Trophoblast cell (in vitro differentiated cells and primary cell): ENCODE measurements around the gene KIF14.

Experiments used
- DNase-seq, 2 donors: peaks; one replicate each; pipeline ENCODE4 v3.0.0-alpha.2; 2016
- H2AFZ ChIP-seq: 2 replicates; pipeline ENCODE4 v1.6.1; 2013; ENCODE audit warnings: low read length, moderate library complexity, mild to moderate bottlenecking; ENCODE audit not compliant: insufficient read depth, poor library complexity
- H2AK5ac ChIP-seq: 2 replicates; pipeline ENCODE4 v1.6.1; 2013; ENCODE audit warnings: mild to moderate bottlenecking, low read length
- H2BK120ac ChIP-seq: 2 replicates; pipeline ENCODE4 v1.6.1; 2013; ENCODE audit warnings: low read length, mild to moderate bottlenecking, moderate library complexity; ENCODE audit not compliant: insufficient read depth, poor library complexity
- H2BK12ac ChIP-seq: 2 replicates; pipeline ENCODE4 v1.6.1; 2013; ENCODE audit warnings: mild to moderate bottlenecking, low read length, moderate library complexity
- H2BK5ac ChIP-seq: 2 replicates; pipeline ENCODE4 v1.6.1; 2013; ENCODE audit warnings: low read length, low read depth, moderate library complexity, mild to moderate bottlenecking; ENCODE audit not compliant: poor library complexity
- H3K14ac ChIP-seq: 2 replicates; pipeline ENCODE4 v1.6.1; 2013; ENCODE audit warnings: mild to moderate bottlenecking, low read length
- H3K18ac ChIP-seq: 2 replicates; pipeline ENCODE4 v1.6.1; 2013; ENCODE audit warnings: mild to moderate bottlenecking, low read length
- H3K23ac ChIP-seq: 2 replicates; pipeline ENCODE4 v1.6.1; 2013; ENCODE audit warnings: low read length
- H3K27ac ChIP-seq: 2 replicates; pipeline ENCODE4 v1.5.1; 2013; ENCODE audit warnings: low read depth, mild to moderate bottlenecking, inconsistent platforms, low read length, moderate library complexity
- H3K27me3 ChIP-seq: 2 replicates; pipeline ENCODE4 v1.6.1; 2013; ENCODE audit warnings: inconsistent platforms, mild to moderate bottlenecking, low read length, moderate library complexity; ENCODE audit not compliant: insufficient read depth
- H3K36me3 ChIP-seq, 2 experiments: 1 replicate in 1 of 2; 2 replicates in 1 of 2; pipeline ENCODE4 v1.6.1; 2013; ENCODE audit warnings: low read length in 2 of 2, mild to moderate bottlenecking in 2 of 2, moderate library complexity in 1 of 2; ENCODE audit not compliant: insufficient read depth in 2 of 2, control insufficient read depth in 1 of 2
- H3K4ac ChIP-seq: 2 replicates; pipeline ENCODE4 v1.6.1; 2013; ENCODE audit warnings: low read depth, mild to moderate bottlenecking, low read length, moderate library complexity
- H3K4me1 ChIP-seq, 2 experiments: 1 replicate in 1 of 2; 2 replicates in 1 of 2; pipeline ENCODE4 v1.6.1; 2013; ENCODE audit warnings: low read length in 2 of 2, mild to moderate bottlenecking in 2 of 2, moderate library complexity in 1 of 2; ENCODE audit not compliant: insufficient read depth in 2 of 2, control insufficient read depth in 1 of 2
- H3K4me2 ChIP-seq: 2 replicates; pipeline ENCODE4 v1.6.1; 2013; ENCODE audit warnings: inconsistent platforms, mild to moderate bottlenecking, low read length, moderate library complexity
- H3K4me3 ChIP-seq: 2 replicates; pipeline ENCODE4 v1.5.1; 2013; ENCODE audit warnings: mild to moderate bottlenecking, low read depth, low read length, inconsistent platforms
- H3K79me1 ChIP-seq: one replicate; pipeline ENCODE4 v1.6.1; 2013; ENCODE audit warnings: low read length
- H3K79me2 ChIP-seq: 2 replicates; pipeline ENCODE4 v1.6.1; 2013; ENCODE audit warnings: low read length, mild to moderate bottlenecking; ENCODE audit not compliant: control insufficient read depth, insufficient read depth, poor library complexity
- H3K9ac ChIP-seq: 2 replicates; pipeline ENCODE4 v1.6.1; 2013; ENCODE audit warnings: mild to moderate bottlenecking, low read length
- H3K9me3 ChIP-seq: 2 replicates; pipeline ENCODE4 v1.6.1; 2013; ENCODE audit warnings: low read depth, mild to moderate bottlenecking, control low read depth, inconsistent platforms, low read length; ENCODE audit not compliant: insufficient read depth
- H4K12ac ChIP-seq: 2 replicates; pipeline ENCODE4 v1.6.1; 2013; ENCODE audit warnings: low read depth, mild to moderate bottlenecking, low read length, moderate library complexity
- H4K8ac ChIP-seq: 2 replicates; pipeline ENCODE4 v1.6.1; 2013; ENCODE audit warnings: low read depth, mild to moderate bottlenecking, low read length, moderate library complexity
- H4K91ac ChIP-seq: one replicate; pipeline ENCODE4 v1.6.1; 2013; ENCODE audit warnings: low read depth, mild to moderate bottlenecking, low read length, moderate library complexity
- WGBS: extraction: QIAGEN DNeasy Blood & Tissue Kit; methylation state at CpG from one replicate; pipeline ENCODE4 v1.1.7; 2013; ENCODE audit warnings: missing lambda C conversion rate; ENCODE audit not compliant: insufficient read length, insufficient coverage; ENCODE audit errors: extremely low coverage; 5-methylcytosine and 5-hydroxymethylcytosine counted together

KIF14 gene

DNA sequence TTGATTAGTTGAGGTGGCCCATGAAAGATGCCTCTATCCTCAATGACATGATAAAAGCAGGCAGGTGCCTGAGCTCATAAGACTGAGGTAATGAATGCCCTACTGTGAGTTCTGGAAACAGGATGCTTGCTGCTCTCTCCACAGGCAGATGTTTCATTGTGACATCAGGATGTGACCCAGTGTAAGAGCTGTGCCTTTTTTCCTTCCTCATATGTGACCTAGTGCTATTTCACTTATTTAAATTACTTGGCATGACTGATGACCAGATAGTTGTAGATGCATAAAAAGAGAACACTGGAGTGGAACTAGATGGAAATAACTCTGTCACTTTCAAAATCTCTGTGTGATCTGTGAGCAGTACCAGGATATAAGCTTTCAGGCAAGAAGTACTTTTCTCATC is 31.9 kb downstream of the KIF14 start:
- H3K4me2 ChIP-seq = no peak overlapping the region
- DNase-seq = peak in 1 of 2 donors; percentile 0
- H2BK120ac ChIP-seq = no peak overlapping the region
- no peak overlapping the region for H2BK5ac ChIP-seq
- H3K4ac ChIP-seq = no peak overlapping the region
- no peak overlapping the region for H2AFZ ChIP-seq
- H2BK12ac ChIP-seq = no peak overlapping the region
- H3K79me1 ChIP-seq = no peaks in the 10 kb centered on the region
- H3K14ac ChIP-seq = no peak overlapping the region
- no peak overlapping the region for H4K91ac ChIP-seq
- peaks cover 5 to 14% of the 10 kb centered on the region in 2 experiments for H3K36me3 ChIP-seq
- no peak overlapping the region for H4K12ac ChIP-seq
- H3K4me1 ChIP-seq = no peaks in the 10 kb centered on the region
- H3K27ac ChIP-seq = no peak overlapping the region
- H2AK5ac ChIP-seq = no peak overlapping the region
- no peaks in the 10 kb centered on the region for H3K79me2 ChIP-seq
- H3K9me3 ChIP-seq = no peaks in the 10 kb centered on the region
- no peaks in the 10 kb centered on the region for H3K27me3 ChIP-seq
- H3K4me3 ChIP-seq = no peak overlapping the region
- no peak overlapping the region for H4K8ac ChIP-seq
- H3K23ac ChIP-seq = no peak overlapping the region
- H3K18ac ChIP-seq = no peak overlapping the region
- H3K9ac ChIP-seq = no peak overlapping the region

DNA sequence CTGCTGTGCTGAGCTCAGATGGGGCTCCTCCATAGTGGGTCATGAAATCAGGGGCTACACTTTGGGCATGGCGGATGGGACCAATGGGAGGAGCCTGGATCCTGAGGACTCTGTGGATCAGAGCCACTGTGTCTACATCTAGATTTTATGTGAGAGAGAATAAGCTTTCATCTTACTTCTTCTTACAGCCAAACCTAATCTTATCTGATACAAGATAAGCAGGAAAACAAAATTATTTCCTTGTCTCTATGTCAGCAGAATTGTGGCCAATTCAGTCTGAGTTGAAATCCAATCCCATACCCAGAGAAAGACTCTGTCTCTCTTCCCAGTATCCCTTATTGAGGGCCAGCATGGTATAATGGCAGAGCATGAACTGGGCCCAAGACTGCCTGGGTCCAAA is 56.2 kb downstream of the KIF14 start:
- Histone ChIP-seq H2BK5ac (no peak overlapping the region), H3K18ac (no peak overlapping the region), H4K8ac (no peak overlapping the region), H3K79me1 (no peaks in the 10 kb centered on the region), H3K23ac (no peak overlapping the region), H2AFZ (no peak overlapping the region), H2AK5ac (no peak overlapping the region), H3K14ac (no peak overlapping the region), H2BK120ac (no peak overlapping the region), H2BK12ac (no peak overlapping the region), H3K27me3 (no peaks in the 10 kb centered on the region), H3K27ac (no peak overlapping the region), H3K4me2 (no peak overlapping the region), H3K9ac (no peak overlapping the region), H3K4me3 (no peak overlapping the region), H3K4ac (no peak overlapping the region), H4K12ac (no peak overlapping the region), H3K4me1 (no peaks in the 10 kb centered on the region), H4K91ac (no peak overlapping the region), H3K36me3 (peaks cover under 1 to 11% of the 10 kb centered on the region in 2 experiments), H3K9me3 (no peaks in the 10 kb centered on the region), H3K79me2 (no peaks in the 10 kb centered on the region)
- no CpG with 5 or more reads among the region's 1 CpG for WGBS
- no peak for DNase-seq

DNA sequence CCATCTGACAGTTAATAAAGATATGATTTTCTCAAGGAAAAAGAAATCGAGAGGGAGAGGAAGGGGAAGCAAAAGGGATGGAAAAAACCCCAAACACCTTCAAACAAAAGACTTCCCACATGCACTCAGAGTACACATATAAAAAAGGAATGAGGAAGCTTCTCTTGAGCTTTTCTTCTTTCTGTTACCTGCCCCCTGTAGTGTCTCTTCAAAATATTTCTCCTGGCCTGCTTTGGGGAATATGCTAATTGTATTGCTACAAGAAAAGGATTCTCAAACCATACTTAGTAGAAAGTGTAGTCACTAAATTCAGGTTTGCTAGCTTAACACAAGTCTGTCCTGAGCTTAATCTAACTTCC is 58.7 kb downstream of the KIF14 start:
- Histone ChIP-seq H2BK120ac (no peak overlapping the region), H3K23ac (no peak overlapping the region), H3K9me3 (no peaks in the 10 kb centered on the region), H3K79me1 (no peaks in the 10 kb centered on the region), H4K12ac (no peak overlapping the region), H3K4ac (no peak overlapping the region), H3K79me2 (no peaks in the 10 kb centered on the region), H3K4me3 (no peak overlapping the region), H3K4me2 (no peak overlapping the region), H3K18ac (no peak overlapping the region), H2BK12ac (no peak overlapping the region), H3K9ac (no peak overlapping the region), H3K14ac (no peak overlapping the region), H3K27me3 (no peaks in the 10 kb centered on the region), H4K91ac (no peak overlapping the region), H3K27ac (no peak overlapping the region), H3K36me3 (peaks cover 4 to 9% of the 10 kb centered on the region in 2 experiments), H2BK5ac (no peak overlapping the region), H3K4me1 (no peaks in the 10 kb centered on the region), H4K8ac (no peak overlapping the region), H2AK5ac (no peak overlapping the region), H2AFZ (no peak overlapping the region)
- no CpG with 5 or more reads among the region's 1 CpG for WGBS
- DNase-seq = no peak

DNA sequence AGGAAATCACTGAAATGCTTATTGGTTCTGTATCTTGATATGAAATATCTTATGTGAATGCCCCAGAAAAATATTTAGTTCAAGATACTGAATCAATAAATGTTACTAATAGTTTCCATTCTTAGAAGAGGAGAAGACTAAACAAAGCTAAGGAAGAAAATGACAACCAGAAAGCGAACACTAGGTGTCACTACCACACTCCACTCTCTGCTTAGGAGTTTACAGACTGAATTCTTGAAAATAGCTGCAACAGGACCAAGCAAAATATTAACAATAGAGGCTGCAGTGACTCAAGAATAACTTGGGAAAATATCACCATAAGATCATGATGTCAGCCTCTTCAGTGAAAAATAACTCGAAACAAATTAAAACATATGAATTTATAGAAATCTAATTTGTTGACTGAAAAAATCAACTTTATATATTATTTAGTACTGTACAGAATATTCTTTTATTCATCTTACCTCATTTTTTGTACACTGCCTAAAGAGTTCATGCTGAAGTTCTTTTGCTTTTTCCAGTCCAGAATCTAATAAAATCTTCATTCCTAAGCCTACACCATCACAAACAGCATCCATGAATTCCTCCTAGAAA is 61.6 kb downstream of the KIF14 start:
- H3K4me2 ChIP-seq = no peak overlapping the region
- H4K8ac ChIP-seq = no peak overlapping the region
- no peaks in the 10 kb centered on the region for H3K4me1 ChIP-seq
- H4K12ac ChIP-seq = no peak overlapping the region
- no peak overlapping the region for H3K4me3 ChIP-seq
- H3K14ac ChIP-seq = no peak overlapping the region
- no peak overlapping the region for H2BK120ac ChIP-seq
- no peaks in the 10 kb centered on the region for H3K27me3 ChIP-seq
- H3K79me1 ChIP-seq = no peaks in the 10 kb centered on the region
- H2AK5ac ChIP-seq = no peak overlapping the region
- no peak overlapping the region for H3K27ac ChIP-seq
- H3K4ac ChIP-seq = no peak overlapping the region
- peak; percentile 19 to 74 for DNase-seq
- H2BK5ac ChIP-seq = no peak overlapping the region
- no peaks in the 10 kb centered on the region for H3K9me3 ChIP-seq
- H3K23ac ChIP-seq = no peak overlapping the region
- no peak overlapping the region for H2AFZ ChIP-seq
- H3K79me2 ChIP-seq = no peaks in the 10 kb centered on the region
- no peak overlapping the region for H2BK12ac ChIP-seq
- H3K18ac ChIP-seq = no peak overlapping the region
- peaks cover 4 to 5% of the 10 kb centered on the region in 2 experiments for H3K36me3 ChIP-seq
- H3K9ac ChIP-seq = no peak overlapping the region
- no CpG with 5 or more reads among the region's 2 CpGs for WGBS
- no peak overlapping the region for H4K91ac ChIP-seq
